Neural cell (in vitro differentiated cells): ENCODE measurements around the gene BICD1. TPM values are rescaled to one million over a fixed set of nuclear protein-coding genes. Genes with fewer than 3 reads are reported as not detected.

Experiments used
- H2AFZ ChIP-seq: fragments of 200-600, 300-800 bp; sonication (generic), shearing (Covaris generic); 2 replicates; pipeline ENCODE4 v1.6.0; 2014; ENCODE audit warnings: low read depth, mild to moderate bottlenecking, antibody characterized with exemption, low read length, moderate library complexity
- H3F3A ChIP-seq: fragments of 200-600 bp; shearing (Covaris generic); 2 replicates; pipeline ENCODE4 v1.6.1; 2016; ENCODE audit warnings: mild to moderate bottlenecking, moderate library complexity, mixed read lengths, antibody characterized with exemption, low read length; ENCODE audit not compliant: insufficient read depth, poor library complexity, severe bottlenecking
- H3K27ac ChIP-seq: fragments of 200-600, 300-800 bp; sonication (generic), shearing (Covaris generic); 2 replicates; pipeline ENCODE4 v1.5.1; 2014; ENCODE audit warnings: mild to moderate bottlenecking, low read length, moderate library complexity
- H3K27me3 ChIP-seq: fragments of 300-800, 200-600 bp; sonication (generic), shearing (Covaris generic); 2 replicates; pipeline ENCODE4 v1.6.0; 2014; ENCODE audit warnings: mild to moderate bottlenecking, low read depth, low read length, moderate library complexity; ENCODE audit not compliant: insufficient read depth
- H3K36me3 ChIP-seq: fragments of 300-800, 200-600 bp; sonication (generic), shearing (Covaris generic); 2 replicates; pipeline ENCODE4 v1.5.1; 2014; ENCODE audit warnings: mild to moderate bottlenecking, antibody characterized with exemption, low read length, moderate library complexity; ENCODE audit not compliant: insufficient read depth
- H3K4me2 ChIP-seq: fragments of 300-800, 200-600 bp; sonication (generic), shearing (Covaris generic); 2 replicates; pipeline ENCODE4 v1.6.0; 2014; ENCODE audit warnings: mild to moderate bottlenecking, low read length
- H3K4me3 ChIP-seq: fragments of 300-800, 200-600 bp; sonication (generic), shearing (Covaris generic); 2 replicates; pipeline ENCODE4 v1.5.1; 2014; ENCODE audit warnings: mild to moderate bottlenecking, low read length, moderate library complexity
- H3K79me2 ChIP-seq: fragments of 200-600 bp; shearing (Covaris generic); replicated peaks from 2 replicates; pipeline ENCODE4 v1.6.0; 2014; ENCODE audit warnings: mild to moderate bottlenecking, low read length, moderate library complexity; ENCODE audit not compliant: insufficient read depth
- H3K9ac ChIP-seq: fragments of 300-800, 200-600 bp; sonication (generic), shearing (Covaris generic); 2 replicates; pipeline ENCODE4 v1.6.1; 2016; ENCODE audit warnings: mild to moderate bottlenecking, low read length, mixed read lengths
- H3K9me2 ChIP-seq: fragments of 200-600 bp; shearing (Covaris generic); 2 replicates; pipeline ENCODE4 v1.6.1; 2016; ENCODE audit warnings: mild to moderate bottlenecking, low read length, mixed read lengths; ENCODE audit not compliant: insufficient read depth
- H3K9me3 ChIP-seq: fragments of 200-600, 300-800 bp; sonication (generic), shearing (Covaris generic); 2 replicates; pipeline ENCODE4 v1.6.1; 2016; ENCODE audit warnings: mild to moderate bottlenecking, mixed run types, low read length, moderate library complexity, mixed read lengths
- H4K20me1 ChIP-seq: fragments of 200-600 bp; shearing (Covaris generic); 2 replicates; pipeline ENCODE4 v1.6.1; 2016; ENCODE audit warnings: mild to moderate bottlenecking, mixed run types; ENCODE audit not compliant: insufficient read depth
- EP300 ChIP-seq: fragments of 450-650 bp; conservative IDR thresholded peaks from 2 replicates; pipeline ENCODE4 v1.6.1; 2014; ENCODE audit warnings: antibody characterized with exemption, mild to moderate bottlenecking, moderate library complexity; ENCODE audit not compliant: poor library complexity, severe bottlenecking
- EZH2 ChIP-seq: fragments of 200-600, 300-800 bp; shearing (Covaris generic), sonication (generic); IDR thresholded peaks from 2 replicates; pipeline ENCODE4 v1.6.1; 2014; ENCODE audit warnings: antibody characterized with exemption, low read length, borderline replicate concordance, mild to moderate bottlenecking; ENCODE audit not compliant: insufficient read depth, poor library complexity, severe bottlenecking
- MXI1 ChIP-seq: fragments of 450-650 bp; conservative IDR thresholded peaks from 2 replicates; pipeline ENCODE4 v1.6.1; 2014; ENCODE audit warnings: antibody characterized with exemption, mild to moderate bottlenecking; ENCODE audit not compliant: poor library complexity, severe bottlenecking
- POLR2AphosphoS5 ChIP-seq: IDR thresholded peaks from 2 replicates; pipeline ENCODE4 v1.6.1; 2012
- RAD21 ChIP-seq: fragments of 450-650 bp; conservative IDR thresholded peaks from 2 replicates; pipeline ENCODE4 v1.6.1; 2014; ENCODE audit warnings: antibody characterized with exemption, mild to moderate bottlenecking, moderate library complexity
- SMC3 ChIP-seq: fragments of 450-650 bp; conservative IDR thresholded peaks from 2 replicates; pipeline ENCODE4 v1.6.1; 2014; ENCODE audit warnings: antibody characterized with exemption, mild to moderate bottlenecking, moderate library complexity; ENCODE audit not compliant: poor library complexity
- TAF1 ChIP-seq: IDR thresholded peaks from 2 replicates; pipeline ENCODE4 v1.6.1; 2012; ENCODE audit warnings: low read depth
- polyA plus RNA-seq: library from polyadenylated mRNA; depleted of rRNA; stranded (reverse); fragments of >200 nt; gene quantifications from 2 replicates; pipeline ENCODE4 v1.2.3, GENCODE V29; 2014
- TF ChIP-seq, protein P1 (sequence below): IDR thresholded peaks from 2 replicates; pipeline ENCODE4 v1.6.1; 2012; ENCODE audit warnings: borderline replicate concordance
- TF ChIP-seq, protein P2 (sequence below): fragments of 450-650 bp; IDR thresholded peaks from 2 replicates; pipeline ENCODE4 v1.5.1; 2014; ENCODE audit warnings: antibody characterized with exemption, mild to moderate bottlenecking, moderate library complexity; ENCODE audit not compliant: poor library complexity, severe bottlenecking

The BICD1 gene
- polyA plus RNA-seq, 1 donor from 2014 or later = 41.1 TPM

DNA sequence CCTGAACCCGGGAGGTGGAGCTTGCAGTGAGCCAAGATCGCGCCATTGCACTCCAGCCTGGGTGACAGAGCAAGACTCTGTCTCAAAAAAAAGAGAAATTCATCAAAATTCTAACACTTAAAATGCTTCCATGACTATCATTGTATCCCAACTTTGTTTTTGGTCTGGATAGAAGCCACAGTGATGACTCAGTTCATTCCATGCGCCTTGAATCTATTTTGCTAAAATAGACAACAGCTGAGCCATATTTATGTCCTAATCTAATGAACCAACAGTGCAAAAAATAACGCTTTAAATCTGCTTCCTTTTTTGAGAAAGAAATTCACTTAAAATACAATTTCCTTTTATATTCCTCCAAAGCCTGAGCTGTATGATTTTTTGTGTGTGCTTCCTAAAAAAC lies 23.2 kb upstream of the BICD1 start:
- Histone ChIP-seq H3K27me3 (no peaks in the 10 kb centered on the region), H3K27ac (no peak overlapping the region), H3F3A (no peaks in the 10 kb centered on the region), H3K4me3 (no peak overlapping the region), H2AFZ (no peak overlapping the region), H3K79me2 (no peaks in the 10 kb centered on the region), H4K20me1 (no peaks in the 10 kb centered on the region), H3K4me2 (no peak overlapping the region), H3K9me3 (no peaks in the 10 kb centered on the region), H3K9me2 (no peaks in the 10 kb centered on the region), H3K9ac (no peak overlapping the region), H3K36me3 (no peaks in the 10 kb centered on the region)
- TF ChIP-seq, protein P1, sequence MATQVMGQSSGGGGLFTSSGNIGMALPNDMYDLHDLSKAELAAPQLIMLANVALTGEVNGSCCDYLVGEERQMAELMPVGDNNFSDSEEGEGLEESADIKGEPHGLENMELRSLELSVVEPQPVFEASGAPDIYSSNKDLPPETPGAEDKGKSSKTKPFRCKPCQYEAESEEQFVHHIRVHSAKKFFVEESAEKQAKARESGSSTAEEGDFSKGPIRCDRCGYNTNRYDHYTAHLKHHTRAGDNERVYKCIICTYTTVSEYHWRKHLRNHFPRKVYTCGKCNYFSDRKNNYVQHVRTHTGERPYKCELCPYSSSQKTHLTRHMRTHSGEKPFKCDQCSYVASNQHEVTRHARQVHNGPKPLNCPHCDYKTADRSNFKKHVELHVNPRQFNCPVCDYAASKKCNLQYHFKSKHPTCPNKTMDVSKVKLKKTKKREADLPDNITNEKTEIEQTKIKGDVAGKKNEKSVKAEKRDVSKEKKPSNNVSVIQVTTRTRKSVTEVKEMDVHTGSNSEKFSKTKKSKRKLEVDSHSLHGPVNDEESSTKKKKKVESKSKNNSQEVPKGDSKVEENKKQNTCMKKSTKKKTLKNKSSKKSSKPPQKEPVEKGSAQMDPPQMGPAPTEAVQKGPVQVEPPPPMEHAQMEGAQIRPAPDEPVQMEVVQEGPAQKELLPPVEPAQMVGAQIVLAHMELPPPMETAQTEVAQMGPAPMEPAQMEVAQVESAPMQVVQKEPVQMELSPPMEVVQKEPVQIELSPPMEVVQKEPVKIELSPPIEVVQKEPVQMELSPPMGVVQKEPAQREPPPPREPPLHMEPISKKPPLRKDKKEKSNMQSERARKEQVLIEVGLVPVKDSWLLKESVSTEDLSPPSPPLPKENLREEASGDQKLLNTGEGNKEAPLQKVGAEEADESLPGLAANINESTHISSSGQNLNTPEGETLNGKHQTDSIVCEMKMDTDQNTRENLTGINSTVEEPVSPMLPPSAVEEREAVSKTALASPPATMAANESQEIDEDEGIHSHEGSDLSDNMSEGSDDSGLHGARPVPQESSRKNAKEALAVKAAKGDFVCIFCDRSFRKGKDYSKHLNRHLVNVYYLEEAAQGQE = no peak
- no peak for TF ChIP-seq POLR2AphosphoS5
- TF ChIP-seq RAD21 = no peak
- no peak for TF ChIP-seq TAF1
- TF ChIP-seq EZH2 = no peak
- no peak for TF ChIP-seq MXI1
- TF ChIP-seq SMC3 = no peak
- TF ChIP-seq EP300 = no peak
- TF ChIP-seq, protein P2, sequence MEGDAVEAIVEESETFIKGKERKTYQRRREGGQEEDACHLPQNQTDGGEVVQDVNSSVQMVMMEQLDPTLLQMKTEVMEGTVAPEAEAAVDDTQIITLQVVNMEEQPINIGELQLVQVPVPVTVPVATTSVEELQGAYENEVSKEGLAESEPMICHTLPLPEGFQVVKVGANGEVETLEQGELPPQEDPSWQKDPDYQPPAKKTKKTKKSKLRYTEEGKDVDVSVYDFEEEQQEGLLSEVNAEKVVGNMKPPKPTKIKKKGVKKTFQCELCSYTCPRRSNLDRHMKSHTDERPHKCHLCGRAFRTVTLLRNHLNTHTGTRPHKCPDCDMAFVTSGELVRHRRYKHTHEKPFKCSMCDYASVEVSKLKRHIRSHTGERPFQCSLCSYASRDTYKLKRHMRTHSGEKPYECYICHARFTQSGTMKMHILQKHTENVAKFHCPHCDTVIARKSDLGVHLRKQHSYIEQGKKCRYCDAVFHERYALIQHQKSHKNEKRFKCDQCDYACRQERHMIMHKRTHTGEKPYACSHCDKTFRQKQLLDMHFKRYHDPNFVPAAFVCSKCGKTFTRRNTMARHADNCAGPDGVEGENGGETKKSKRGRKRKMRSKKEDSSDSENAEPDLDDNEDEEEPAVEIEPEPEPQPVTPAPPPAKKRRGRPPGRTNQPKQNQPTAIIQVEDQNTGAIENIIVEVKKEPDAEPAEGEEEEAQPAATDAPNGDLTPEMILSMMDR = no peak

DNA sequence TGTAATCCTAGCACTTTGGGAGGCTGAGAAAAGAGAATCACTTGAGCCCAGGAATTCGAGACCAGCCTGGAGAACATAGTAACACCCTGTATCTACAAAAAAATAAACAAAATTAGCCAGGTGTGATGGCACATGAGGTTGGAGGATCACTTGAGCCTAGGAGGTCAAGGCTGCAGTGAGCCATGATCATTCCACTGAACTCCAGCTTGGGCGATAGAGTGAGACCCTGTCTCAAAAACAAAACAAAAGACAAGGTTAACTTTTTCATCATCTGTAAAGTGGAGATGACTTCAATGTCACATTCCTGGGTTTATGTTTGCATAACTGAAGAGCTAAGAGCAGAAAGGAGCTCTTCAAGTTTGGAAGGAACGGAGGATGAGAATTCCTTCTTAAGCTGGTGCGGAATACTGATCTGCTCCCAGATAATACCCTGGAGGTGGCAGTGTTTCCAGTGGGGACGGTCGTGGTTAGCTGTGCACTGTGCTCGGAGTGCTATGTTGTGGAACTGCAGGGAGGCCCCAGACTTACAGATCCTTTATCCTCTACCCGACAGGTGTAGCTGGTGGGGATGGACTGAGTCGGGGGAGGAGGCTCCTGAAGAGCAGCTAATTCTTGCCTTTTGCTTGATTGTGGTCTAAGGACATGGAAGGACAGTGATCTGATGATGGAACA lies 22.5 kb upstream of the BICD1 start:
- H3F3A ChIP-seq = no peaks in the 10 kb centered on the region
- H3K4me3 ChIP-seq = no peak overlapping the region
- no peaks in the 10 kb centered on the region for H3K9me2 ChIP-seq
- no peaks in the 10 kb centered on the region for H3K79me2 ChIP-seq
- no peak overlapping the region for H2AFZ ChIP-seq
- H4K20me1 ChIP-seq = no peaks in the 10 kb centered on the region
- H3K27me3 ChIP-seq = no peaks in the 10 kb centered on the region
- TF ChIP-seq MXI1 (no peak), EP300 (no peak), RAD21 (no peak), SMC3 (no peak)
- no peak overlapping the region for H3K9ac ChIP-seq
- no peak overlapping the region for H3K27ac ChIP-seq
- H3K36me3 ChIP-seq = no peaks in the 10 kb centered on the region
- H3K4me2 ChIP-seq = no peak overlapping the region
- no peaks in the 10 kb centered on the region for H3K9me3 ChIP-seq

DNA sequence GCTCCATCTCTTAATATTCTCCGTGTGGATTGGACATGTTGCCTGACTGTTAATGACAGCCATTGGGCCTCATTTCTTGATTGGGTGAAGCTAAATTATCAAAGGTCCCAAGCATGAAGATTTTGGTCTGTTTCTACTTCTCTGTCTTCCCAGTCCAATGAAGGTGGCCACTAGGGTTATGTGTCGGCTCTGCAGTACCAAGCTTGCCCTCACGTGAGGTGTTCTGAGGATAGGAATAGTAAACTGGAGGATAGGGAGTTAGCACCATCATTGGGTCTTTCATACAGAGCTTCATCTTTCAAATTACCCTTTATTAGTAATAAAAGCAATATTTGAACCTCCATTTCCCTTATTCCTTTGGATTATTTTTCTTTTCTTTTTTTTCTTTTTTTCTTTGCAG lies 21.9 kb upstream of the BICD1 start:
- H3K36me3 ChIP-seq = no peaks in the 10 kb centered on the region
- H3K27me3 ChIP-seq = no peaks in the 10 kb centered on the region

More for the DNA sequence above, 21.9 kb upstream of the BICD1 start:
- TF ChIP-seq EZH2 = no peak
- no peak for TF ChIP-seq RAD21
- TF ChIP-seq EP300 = no peak
- TF ChIP-seq, protein P2 = no peak
- TF ChIP-seq SMC3 = no peak
- no peak for TF ChIP-seq TAF1
- no peak for TF ChIP-seq POLR2AphosphoS5
- no peak for TF ChIP-seq MXI1
- TF ChIP-seq, protein P1 = no peak
- H3K4me3 ChIP-seq = no peak overlapping the region
- H3K79me2 ChIP-seq = no peaks in the 10 kb centered on the region
- no peak overlapping the region for H3K9ac ChIP-seq
- no peak overlapping the region for H3K27ac ChIP-seq
- H3K9me2 ChIP-seq = no peaks in the 10 kb centered on the region
- no peaks in the 10 kb centered on the region for H3F3A ChIP-seq
- H3K9me3 ChIP-seq = no peaks in the 10 kb centered on the region
- no peaks in the 10 kb centered on the region for H4K20me1 ChIP-seq
- no peak overlapping the region for H3K4me2 ChIP-seq
- H2AFZ ChIP-seq = no peak overlapping the region
